ENCODE measurements around the gene RIC8A.
"Not testable (repeated sequence)": the region's sequence is repeated elsewhere in the genome, so short reads cannot be mapped to it uniquely, and the experiment has no call there.

Gene RIC8A

DNA sequence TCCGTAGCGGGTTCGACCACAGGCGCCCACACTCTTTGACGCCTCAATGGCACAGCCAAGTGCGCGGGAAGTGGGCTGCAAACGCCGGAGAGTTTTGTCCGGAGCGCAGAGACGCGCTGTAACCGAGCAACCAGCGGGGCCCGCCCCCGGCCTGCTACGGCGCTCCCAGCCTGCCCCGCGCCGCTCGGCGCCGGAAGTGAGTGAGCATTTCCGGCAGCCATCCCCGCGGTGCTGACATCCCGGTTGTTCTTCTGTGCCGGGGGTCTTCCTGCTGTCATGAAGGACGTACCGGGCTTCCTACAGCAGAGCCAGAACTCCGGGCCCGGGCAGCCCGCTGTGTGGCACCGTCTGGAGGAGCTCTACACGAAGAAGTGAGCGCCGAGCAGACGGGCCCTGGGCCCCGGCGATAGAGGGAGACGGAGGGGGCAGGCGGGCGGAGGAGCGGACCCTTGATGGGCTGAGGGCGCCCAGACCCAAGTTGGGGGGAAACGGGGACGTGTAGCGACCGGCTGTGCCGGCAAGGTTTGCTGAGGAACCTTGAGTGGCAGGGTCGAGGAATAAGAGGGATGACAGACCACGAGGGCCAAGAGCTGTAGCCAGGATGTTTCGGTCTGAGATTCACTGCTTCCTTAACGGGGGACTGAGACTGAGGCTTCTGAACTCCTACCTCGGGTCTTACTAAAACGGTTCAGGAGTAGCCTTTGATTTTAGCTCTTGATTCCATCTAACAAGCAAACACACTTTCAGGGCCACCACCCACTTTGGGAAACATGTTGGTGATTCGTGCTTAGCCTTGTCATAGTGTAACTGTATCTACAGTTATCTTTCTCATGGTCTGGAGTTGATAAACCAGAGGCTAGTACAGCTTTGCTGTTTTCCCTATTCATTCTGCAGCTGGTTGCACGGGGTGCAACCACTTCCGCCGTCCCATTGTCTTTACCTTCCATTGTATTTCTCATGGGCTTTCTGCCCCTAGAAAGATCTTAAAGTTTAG is 29.6 kb downstream of the RIC8A start, which contains the start of gene PSMD13:
TSS of gene PSMD13 (plus strand) at position 203 of the 994 bp plus-strand sequence. CDS start at position 277, 74 bp downstream.
- peak within 1 kb of the TSS; percentile 70 to 94 for H3K4me3 ChIP-seq (ENCODE audit: low read depth in 1 of 2, low read length in 2 of 2)
- peak within 1 kb of the TSS; percentile 97 for H3K27ac ChIP-seq (ENCODE audit: low read length)
- H3K27me3 ChIP-seq (ENCODE audit: low read depth, low read length), result no peaks in the 10 kb centered on the region
- H3K36me3 ChIP-seq (ENCODE audit: control insufficient read depth in 1 of 2, insufficient read depth in 2 of 2, low read length in 2 of 2), result peaks cover 18 to 26% of the 10 kb centered on the region in 2 donors
- H3K4me1 ChIP-seq (ENCODE audit: control insufficient read depth in 1 of 2, insufficient read depth in 2 of 2, low read length in 2 of 2), result peaks cover 8 to 23% of the 10 kb centered on the region in 2 donors
- no peaks in the 10 kb centered on the region for H3K9me3 ChIP-seq (ENCODE audit: control insufficient read depth in 1 of 2, low read length in 2 of 2)

DNA sequence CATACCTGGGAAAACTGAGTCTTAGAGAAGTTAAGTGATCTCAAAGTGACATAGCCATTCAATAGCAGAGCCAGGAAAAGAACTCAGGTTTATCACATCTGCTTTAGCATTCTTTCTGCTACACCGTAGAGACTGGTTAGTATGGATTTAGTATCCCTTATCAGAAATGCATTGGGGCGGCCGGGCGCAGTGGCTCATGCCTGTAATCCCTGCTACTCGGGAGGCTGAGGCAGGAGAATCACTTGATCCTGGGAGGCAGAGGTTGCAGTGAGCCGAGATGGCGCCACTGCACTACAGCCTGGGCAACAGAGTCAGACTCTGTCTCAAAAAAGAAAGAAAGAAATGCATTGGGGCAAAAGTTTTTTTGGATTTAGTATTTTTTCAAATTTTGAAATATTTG is 30.8 kb downstream of the RIC8A start:
- peaks cover 8 to 23% of the 10 kb centered on the region in 2 donors for H3K4me1 ChIP-seq (ENCODE audit: control insufficient read depth in 1 of 2, insufficient read depth in 2 of 2, low read length in 2 of 2)
- peak overlapping the region in 1 of 2 donors; percentile 70 for H3K4me3 ChIP-seq (ENCODE audit: low read depth in 1 of 2, low read length in 2 of 2)
- not testable (repeated sequence) for H3K9me3 ChIP-seq (ENCODE audit: control insufficient read depth in 1 of 2, low read length in 2 of 2); H3K27ac ChIP-seq (ENCODE audit: low read length); H3K27me3 ChIP-seq (ENCODE audit: low read depth, low read length)
- peaks cover 23 to 25% of the 10 kb centered on the region in 2 donors for H3K36me3 ChIP-seq (ENCODE audit: control insufficient read depth in 1 of 2, insufficient read depth in 2 of 2, low read length in 2 of 2)

DNA sequence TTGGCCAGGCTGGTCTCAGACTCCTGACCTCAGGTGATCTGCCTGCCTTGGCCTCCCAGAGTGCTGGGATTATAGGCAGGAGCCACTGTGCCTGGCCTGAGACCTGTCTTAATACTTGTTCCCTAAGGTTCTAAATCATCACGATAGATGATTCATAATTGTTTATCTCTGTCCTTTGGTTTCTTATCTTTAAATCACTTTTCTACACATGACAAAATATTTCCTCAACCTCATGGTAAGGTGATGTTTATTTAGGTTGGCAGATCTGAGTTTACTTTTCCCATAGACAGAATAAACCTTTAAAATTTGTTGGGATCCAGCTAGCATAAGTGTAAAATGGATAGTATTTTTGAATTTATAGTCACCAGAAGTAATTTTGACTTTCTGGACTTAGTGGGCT is 32.8 kb downstream of the RIC8A start:
- H3K4me3 ChIP-seq (ENCODE audit: low read depth in 1 of 2, low read length in 2 of 2), result no peak overlapping the region
- H3K27me3 ChIP-seq (ENCODE audit: low read depth, low read length), result no peaks in the 10 kb centered on the region
- H3K9me3 ChIP-seq (ENCODE audit: control insufficient read depth in 1 of 2, low read length in 2 of 2), result no peaks in the 10 kb centered on the region
- peaks cover 8 to 15% of the 10 kb centered on the region in 2 donors for H3K4me1 ChIP-seq (ENCODE audit: control insufficient read depth in 1 of 2, insufficient read depth in 2 of 2, low read length in 2 of 2)
- H3K36me3 ChIP-seq (ENCODE audit: control insufficient read depth in 1 of 2, insufficient read depth in 2 of 2, low read length in 2 of 2), result peaks cover 42% of the 10 kb centered on the region in 2 donors
- no peak overlapping the region for H3K27ac ChIP-seq (ENCODE audit: low read length)

- Histone ChIP-seq H3K27me3 (ENCODE audit: low read depth, low read length) (no peaks in the 10 kb centered on the region), H3K4me1 (ENCODE audit: control insufficient read depth in 1 of 2, insufficient read depth in 2 of 2, low read length in 2 of 2) (peaks cover 8 to 12% of the 10 kb centered on the region in 2 donors), H3K9me3 (ENCODE audit: control insufficient read depth in 1 of 2, low read length in 2 of 2) (no peaks in the 10 kb centered on the region), H3K36me3 (ENCODE audit: control insufficient read depth in 1 of 2, insufficient read depth in 2 of 2, low read length in 2 of 2) (peaks cover 53% of the 10 kb centered on the region in 2 donors), H3K4me3 (ENCODE audit: low read depth in 1 of 2, low read length in 2 of 2) (no peak overlapping the region), H3K27ac (ENCODE audit: low read length) (no peak overlapping the region)
Observed at GRCh38 chr11:241634-242033, 34.1 kb downstream of the RIC8A start.

DNA sequence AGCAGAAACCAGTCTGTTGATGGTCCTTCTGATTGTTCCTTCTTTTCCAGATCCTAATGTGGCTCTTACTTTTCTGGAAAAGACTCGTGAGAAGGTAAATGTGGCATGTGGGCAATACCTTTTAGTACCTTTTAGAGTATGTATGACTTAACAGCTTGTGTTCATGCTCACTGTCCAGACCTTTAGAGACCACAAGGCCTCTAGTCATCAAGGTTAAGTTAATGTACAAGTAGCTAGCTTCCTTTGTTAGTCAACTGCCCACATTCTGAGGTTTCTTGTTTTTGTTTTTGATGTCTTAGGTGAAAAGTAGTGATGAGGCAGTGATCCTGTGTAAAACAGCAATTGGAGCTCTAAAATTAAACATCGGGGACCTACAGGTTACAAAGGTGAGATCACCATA is 36.9 kb downstream of the RIC8A start:
- no peak overlapping the region for H3K4me3 ChIP-seq (ENCODE audit: low read depth in 1 of 2, low read length in 2 of 2)
- peaks cover 70 to 71% of the 10 kb centered on the region in 2 donors for H3K36me3 ChIP-seq (ENCODE audit: control insufficient read depth in 1 of 2, insufficient read depth in 2 of 2, low read length in 2 of 2)
- H3K9me3 ChIP-seq (ENCODE audit: control insufficient read depth in 1 of 2, low read length in 2 of 2), result no peaks in the 10 kb centered on the region
- H3K4me1 ChIP-seq (ENCODE audit: control insufficient read depth in 1 of 2, insufficient read depth in 2 of 2, low read length in 2 of 2), result no peaks in the 10 kb centered on the region
- no peaks in the 10 kb centered on the region for H3K27me3 ChIP-seq (ENCODE audit: low read depth, low read length)
- H3K27ac ChIP-seq (ENCODE audit: low read length), result no peak overlapping the region

GRCh38 chr11:249062-249461 is 41.6 kb downstream of the RIC8A start:
- Histone ChIP-seq H3K27ac (ENCODE audit: low read length) (no peak overlapping the region), H3K9me3 (ENCODE audit: control insufficient read depth in 1 of 2, low read length in 2 of 2) (no peaks in the 10 kb centered on the region), H3K27me3 (ENCODE audit: low read depth, low read length) (no peaks in the 10 kb centered on the region), H3K4me1 (ENCODE audit: control insufficient read depth in 1 of 2, insufficient read depth in 2 of 2, low read length in 2 of 2) (no peaks in the 10 kb centered on the region), H3K36me3 (ENCODE audit: control insufficient read depth in 1 of 2, insufficient read depth in 2 of 2, low read length in 2 of 2) (peaks cover 70 to 92% of the 10 kb centered on the region in 2 donors), H3K4me3 (ENCODE audit: low read depth in 1 of 2, low read length in 2 of 2) (no peak overlapping the region)

DNA sequence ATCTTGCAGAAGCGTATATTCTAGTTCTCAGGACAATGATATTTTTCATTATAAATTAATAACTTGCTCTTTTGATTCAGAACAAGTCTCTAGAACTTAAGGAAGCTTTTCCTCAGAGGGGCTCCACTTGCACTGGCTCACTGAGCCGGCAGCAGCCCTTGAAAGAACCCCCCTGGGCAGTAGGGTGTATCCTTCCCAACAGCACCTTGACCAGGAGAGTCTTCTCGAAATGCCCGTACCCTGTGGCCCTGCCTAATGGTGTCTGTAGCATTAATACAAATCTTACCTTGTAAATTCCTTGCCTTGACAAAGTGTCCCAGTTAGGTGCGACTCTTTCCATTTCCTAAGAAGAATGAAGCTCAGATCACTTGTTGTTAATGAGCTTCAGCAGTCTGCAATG is 42.8 kb downstream of the RIC8A start:
- H3K9me3 ChIP-seq (ENCODE audit: control insufficient read depth in 1 of 2, low read length in 2 of 2), result no peaks in the 10 kb centered on the region
- no peak overlapping the region for H3K4me3 ChIP-seq (ENCODE audit: low read depth in 1 of 2, low read length in 2 of 2)
- H3K27me3 ChIP-seq (ENCODE audit: low read depth, low read length), result no peaks in the 10 kb centered on the region
- H3K4me1 ChIP-seq (ENCODE audit: control insufficient read depth in 1 of 2, insufficient read depth in 2 of 2, low read length in 2 of 2), result no peaks in the 10 kb centered on the region
- no peak overlapping the region for H3K27ac ChIP-seq (ENCODE audit: low read length)
- H3K36me3 ChIP-seq (ENCODE audit: control insufficient read depth in 1 of 2, insufficient read depth in 2 of 2, low read length in 2 of 2), result peaks cover 61 to 80% of the 10 kb centered on the region in 2 donors

GRCh38 chr11:250740-251299 is 43.3 kb downstream of the RIC8A start:
- H3K4me3 ChIP-seq (ENCODE audit: low read depth in 1 of 2, low read length in 2 of 2), result no peak overlapping the region
- no peak overlapping the region for H3K27ac ChIP-seq (ENCODE audit: low read length)
- peaks cover 58 to 74% of the 10 kb centered on the region in 2 donors for H3K36me3 ChIP-seq (ENCODE audit: control insufficient read depth in 1 of 2, insufficient read depth in 2 of 2, low read length in 2 of 2)
- no peaks in the 10 kb centered on the region for H3K4me1 ChIP-seq (ENCODE audit: control insufficient read depth in 1 of 2, insufficient read depth in 2 of 2, low read length in 2 of 2)
- H3K9me3 ChIP-seq (ENCODE audit: control insufficient read depth in 1 of 2, low read length in 2 of 2), result no peaks in the 10 kb centered on the region
- no peaks in the 10 kb centered on the region for H3K27me3 ChIP-seq (ENCODE audit: low read depth, low read length)

GRCh38 chr11:251550-251949 is 44.0 kb downstream of the RIC8A start:
- H3K9me3 ChIP-seq (ENCODE audit: control insufficient read depth in 1 of 2, low read length in 2 of 2), result no peaks in the 10 kb centered on the region
- no peak overlapping the region for H3K27ac ChIP-seq (ENCODE audit: low read length)
- no peaks in the 10 kb centered on the region for H3K27me3 ChIP-seq (ENCODE audit: low read depth, low read length)
- no peak overlapping the region for H3K4me3 ChIP-seq (ENCODE audit: low read depth in 1 of 2, low read length in 2 of 2)
- peaks cover 50 to 67% of the 10 kb centered on the region in 2 donors for H3K36me3 ChIP-seq (ENCODE audit: control insufficient read depth in 1 of 2, insufficient read depth in 2 of 2, low read length in 2 of 2)
- H3K4me1 ChIP-seq (ENCODE audit: control insufficient read depth in 1 of 2, insufficient read depth in 2 of 2, low read length in 2 of 2), result no peaks in the 10 kb centered on the region

GRCh38 chr11:252666-253065 is 45.2 kb downstream of the RIC8A start:
- Histone ChIP-seq H3K4me1 (ENCODE audit: control insufficient read depth in 1 of 2, insufficient read depth in 2 of 2, low read length in 2 of 2) (no peaks in the 10 kb centered on the region), H3K9me3 (ENCODE audit: control insufficient read depth in 1 of 2, low read length in 2 of 2) (no peaks in the 10 kb centered on the region), H3K27ac (ENCODE audit: low read length) (no peak overlapping the region), H3K4me3 (ENCODE audit: low read depth in 1 of 2, low read length in 2 of 2) (no peak overlapping the region), H3K36me3 (ENCODE audit: control insufficient read depth in 1 of 2, insufficient read depth in 2 of 2, low read length in 2 of 2) (peaks cover 41 to 57% of the 10 kb centered on the region in 2 donors), H3K27me3 (ENCODE audit: low read depth, low read length) (no peaks in the 10 kb centered on the region)

DNA sequence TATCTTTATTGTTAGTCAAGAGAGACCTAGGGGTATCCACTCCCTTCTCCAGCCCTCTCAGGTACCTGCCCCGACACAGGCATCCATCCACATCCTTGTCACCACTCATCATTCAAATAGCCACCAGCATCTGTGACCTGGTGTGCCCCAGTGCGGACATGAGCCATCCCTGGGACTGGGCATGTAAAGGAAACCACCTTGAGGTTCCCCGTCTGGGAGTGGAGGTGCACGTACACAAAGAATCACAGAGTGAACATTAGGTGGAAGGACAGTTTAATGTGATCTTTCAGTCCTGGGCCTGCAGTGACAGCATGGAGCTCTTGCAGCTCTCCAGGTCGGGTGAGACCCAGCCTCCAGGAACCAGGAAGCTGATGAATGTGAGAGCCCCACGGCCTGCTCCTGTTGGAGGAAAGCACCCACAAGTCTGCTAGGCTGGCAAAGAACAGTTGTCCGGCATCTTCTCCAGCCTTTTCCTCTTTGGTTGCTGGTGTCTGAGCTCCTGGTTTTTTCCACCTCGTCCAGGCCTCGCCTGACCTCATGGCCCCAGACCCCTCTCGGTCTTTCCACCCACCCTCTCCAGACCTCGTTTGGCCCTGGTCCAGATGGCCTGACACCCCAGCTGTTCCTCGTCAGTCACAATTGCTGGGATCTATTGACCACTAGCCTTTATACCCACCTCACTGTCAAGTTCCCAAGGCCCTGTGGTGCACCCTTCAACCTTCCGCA is 45.8 kb downstream of the RIC8A start:
- no peak overlapping the region for H3K4me3 ChIP-seq (ENCODE audit: low read depth in 1 of 2, low read length in 2 of 2)
- no peaks in the 10 kb centered on the region for H3K27me3 ChIP-seq (ENCODE audit: low read depth, low read length)
- H3K27ac ChIP-seq (ENCODE audit: low read length), result no peak overlapping the region
- H3K4me1 ChIP-seq (ENCODE audit: control insufficient read depth in 1 of 2, insufficient read depth in 2 of 2, low read length in 2 of 2), result no peaks in the 10 kb centered on the region
- H3K36me3 ChIP-seq (ENCODE audit: control insufficient read depth in 1 of 2, insufficient read depth in 2 of 2, low read length in 2 of 2), result peaks cover 35 to 50% of the 10 kb centered on the region in 2 donors
- H3K9me3 ChIP-seq (ENCODE audit: control insufficient read depth in 1 of 2, low read length in 2 of 2), result no peaks in the 10 kb centered on the region

Data from muscle layer of duodenum (tissue), 2 donors.